ENCODE measurements around the gene PPP3R2. TPM values are rescaled to one million over a fixed set of nuclear protein-coding genes. Genes with fewer than 3 reads are reported as not detected.

PPP3R2 gene
- total RNA-seq, 1 donor from 2014 or later = not detected

DNA sequence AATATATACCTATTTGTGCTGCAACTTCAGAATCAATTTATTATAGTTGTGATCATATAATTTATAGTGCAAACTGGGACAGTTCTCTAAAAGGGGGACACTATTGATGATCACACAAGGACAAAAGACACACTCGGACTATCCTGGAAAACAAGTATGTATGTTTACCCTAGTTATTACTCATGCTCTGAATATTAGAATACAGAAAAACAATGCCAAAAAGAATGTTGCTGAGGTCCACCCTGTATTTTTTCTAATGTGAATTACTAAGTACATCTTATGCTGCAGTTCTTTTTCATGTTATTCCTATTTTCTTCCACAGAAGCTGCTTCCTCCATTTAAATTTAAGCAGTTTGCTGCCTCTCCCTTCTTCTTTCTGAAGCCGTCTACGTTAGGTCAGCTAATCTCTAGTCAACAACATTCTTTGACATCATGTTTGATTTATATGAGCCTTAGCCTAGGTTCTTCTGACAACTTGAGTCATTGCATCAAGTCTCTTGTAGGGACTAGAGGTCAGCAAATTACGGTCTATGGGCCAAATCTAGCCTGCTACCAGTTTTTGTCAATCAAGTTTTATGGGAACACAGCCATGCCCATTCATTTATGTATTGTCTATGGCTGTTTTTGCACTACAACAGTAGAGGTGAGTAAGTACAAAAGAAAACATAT is 40.1 kb upstream of the PPP3R2 start:
- Mint-ChIP-seq H3K36me3 (ENCODE audit: low read depth) (no peaks in the 10 kb centered on the region), H3K27ac (ENCODE audit: unreplicated experiment) (no peak overlapping the region), H3K4me3 (ENCODE audit: unreplicated experiment) (no peak overlapping the region), H3K9me3 (ENCODE audit: low read depth) (no peaks in the 10 kb centered on the region), H3K4me1 (ENCODE audit: low read depth) (no peaks in the 10 kb centered on the region), H3K27me3 (ENCODE audit: low read depth) (peaks cover 11% of the 10 kb centered on the region)
- no peak for DNase-seq (ENCODE audit: low spot score)
- no peak for TF ChIP-seq CTCF (IDR thresholded peaks at IDR 0.05)

- no peak for DNase-seq (ENCODE audit: low spot score)
- H3K4me3 Mint-ChIP-seq (ENCODE audit: unreplicated experiment) = no peak overlapping the region
- no peak for TF ChIP-seq CTCF (IDR thresholded peaks at IDR 0.05)
- peaks cover 2% of the 10 kb centered on the region for H3K9me3 Mint-ChIP-seq (ENCODE audit: low read depth)
- no peak overlapping the region for H3K27ac Mint-ChIP-seq (ENCODE audit: unreplicated experiment)
- H3K4me1 Mint-ChIP-seq (ENCODE audit: low read depth) = no peaks in the 10 kb centered on the region
- no peaks in the 10 kb centered on the region for H3K36me3 Mint-ChIP-seq (ENCODE audit: low read depth)
- peaks cover 11% of the 10 kb centered on the region for H3K27me3 Mint-ChIP-seq (ENCODE audit: low read depth)
Observed at GRCh38 chr9:101632611-101633010, 37.8 kb upstream of the PPP3R2 start.

- peaks cover 11% of the 10 kb centered on the region for H3K27me3 Mint-ChIP-seq (ENCODE audit: low read depth)
- peaks cover 2% of the 10 kb centered on the region for H3K9me3 Mint-ChIP-seq (ENCODE audit: low read depth)
- H3K4me1 Mint-ChIP-seq (ENCODE audit: low read depth) = no peaks in the 10 kb centered on the region
- H3K36me3 Mint-ChIP-seq (ENCODE audit: low read depth) = no peaks in the 10 kb centered on the region
- H3K27ac Mint-ChIP-seq (ENCODE audit: unreplicated experiment) = no peak overlapping the region
- DNase-seq (ENCODE audit: low spot score) = no peak
- TF ChIP-seq CTCF (IDR thresholded peaks at IDR 0.05) = no peak
- H3K4me3 Mint-ChIP-seq (ENCODE audit: unreplicated experiment) = no peak overlapping the region
Observed at GRCh38 chr9:101631892-101632291, 37.1 kb upstream of the PPP3R2 start.

- TF ChIP-seq CTCF (IDR thresholded peaks at IDR 0.05) = no peak
- Mint-ChIP-seq H3K9me3 (ENCODE audit: low read depth) (peaks cover 2% of the 10 kb centered on the region), H3K4me1 (ENCODE audit: low read depth) (peaks cover 4% of the 10 kb centered on the region), H3K4me3 (ENCODE audit: unreplicated experiment) (no peak overlapping the region), H3K27ac (ENCODE audit: unreplicated experiment) (no peak overlapping the region), H3K36me3 (ENCODE audit: low read depth) (no peaks in the 10 kb centered on the region), H3K27me3 (ENCODE audit: low read depth) (peaks cover 7% of the 10 kb centered on the region)
- DNase-seq (ENCODE audit: low spot score) = no peak
Observed at GRCh38 chr9:101629636-101630035, 34.9 kb upstream of the PPP3R2 start.

- no peak for TF ChIP-seq CTCF (IDR thresholded peaks at IDR 0.05)
- H3K4me1 Mint-ChIP-seq (ENCODE audit: low read depth) = peaks cover 4% of the 10 kb centered on the region
- DNase-seq (ENCODE audit: low spot score) = no peak
- peaks cover 10% of the 10 kb centered on the region for H3K27me3 Mint-ChIP-seq (ENCODE audit: low read depth)
- H3K9me3 Mint-ChIP-seq (ENCODE audit: low read depth) = peaks cover 2% of the 10 kb centered on the region
- no peak overlapping the region for H3K4me3 Mint-ChIP-seq (ENCODE audit: unreplicated experiment)
- H3K36me3 Mint-ChIP-seq (ENCODE audit: low read depth) = no peaks in the 10 kb centered on the region
- H3K27ac Mint-ChIP-seq (ENCODE audit: unreplicated experiment) = no peak overlapping the region
Observed at GRCh38 chr9:101628173-101628572, 33.4 kb upstream of the PPP3R2 start.
